HG03442 (cell line): ENCODE measurements around the gene MMP11.

ENCODE experiments used
- ATAC-seq: cut with Tn5 transposase; IDR thresholded peaks from one replicate; pipeline ENCODE4 v1.9.1; 2021; ENCODE audit warnings: mild to moderate bottlenecking, moderate library complexity; ENCODE audit not compliant: unreplicated experiment

MMP11 gene

GRCh38 chr22:23780146-23780748 is 7.6 kb downstream of the MMP11 start:
- no peak for ATAC-seq

GRCh38 chr22:23781065-23781464 is 8.4 kb downstream of the MMP11 start:
- no peak for ATAC-seq

- no peak for ATAC-seq
These were observed 9.0 kb downstream of the MMP11 start for GRCh38 chr22:23781511-23782183.

DNA sequence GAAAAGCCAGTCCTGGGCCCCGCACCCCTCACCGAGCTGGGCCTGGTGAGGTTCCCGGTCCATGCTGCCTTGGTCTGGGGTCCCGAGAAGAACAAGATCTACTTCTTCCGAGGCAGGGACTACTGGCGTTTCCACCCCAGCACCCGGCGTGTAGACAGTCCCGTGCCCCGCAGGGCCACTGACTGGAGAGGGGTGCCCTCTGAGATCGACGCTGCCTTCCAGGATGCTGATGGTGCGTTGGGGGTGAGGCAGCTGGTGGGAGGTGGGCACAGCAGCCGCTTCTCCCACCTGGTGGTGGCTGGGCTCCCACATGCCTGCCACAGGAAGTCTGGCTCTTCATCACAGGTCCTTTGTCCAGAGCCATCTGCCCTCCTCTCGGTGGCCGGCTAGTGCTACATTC is 9.6 kb downstream of the MMP11 start:
- no peak for ATAC-seq

- ATAC-seq, result no peak
These were observed 10.1 kb downstream of the MMP11 start for GRCh38 chr22:23782703-23783102.

- no peak for ATAC-seq
These were observed 10.9 kb downstream of the MMP11 start for GRCh38 chr22:23783265-23784150.

DNA sequence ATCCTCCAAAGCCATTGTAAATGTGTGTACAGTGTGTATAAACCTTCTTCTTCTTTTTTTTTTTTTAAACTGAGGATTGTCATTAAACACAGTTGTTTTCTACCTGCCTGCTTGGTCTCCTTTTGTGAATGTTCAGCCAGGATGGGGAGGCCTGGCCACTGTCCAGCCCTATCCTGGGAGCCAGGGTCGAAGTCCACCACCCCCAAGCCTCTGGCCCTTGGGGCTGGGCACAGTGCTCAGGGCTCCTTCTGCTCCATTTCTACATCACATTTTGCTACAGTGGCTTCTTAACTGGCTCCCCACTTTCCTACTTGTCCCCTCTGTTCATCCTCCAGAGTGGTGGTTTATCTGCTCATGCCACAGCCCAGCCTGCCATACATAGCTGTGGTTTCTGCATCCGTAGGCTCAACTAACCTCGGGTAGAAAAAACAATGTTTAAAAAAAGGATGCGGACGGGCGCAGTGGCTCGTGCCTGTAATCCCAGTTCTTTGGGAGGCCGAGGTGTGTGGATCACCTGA is 11.6 kb downstream of the MMP11 start:
- no peak for ATAC-seq

- ATAC-seq, result no peak
These were observed 13.6 kb downstream of the MMP11 start for GRCh38 chr22:23786261-23786710.

- peak; percentile 65 for ATAC-seq
These were observed 14.3 kb downstream of the MMP11 start, which contains the start of gene SMARCB1 for GRCh38 chr22:23786752-23787599. Gene SMARCB1 (plus strand): TSS chr22:23786966. CDS start chr22:23787170, 204 bp downstream.

- ATAC-seq, result no peak
These were observed 14.9 kb downstream of the MMP11 start for GRCh38 chr22:23787600-23787896.

GRCh38 chr22:23787910-23788309 is 15.3 kb downstream of the MMP11 start:
- no peak for ATAC-seq

DNA sequence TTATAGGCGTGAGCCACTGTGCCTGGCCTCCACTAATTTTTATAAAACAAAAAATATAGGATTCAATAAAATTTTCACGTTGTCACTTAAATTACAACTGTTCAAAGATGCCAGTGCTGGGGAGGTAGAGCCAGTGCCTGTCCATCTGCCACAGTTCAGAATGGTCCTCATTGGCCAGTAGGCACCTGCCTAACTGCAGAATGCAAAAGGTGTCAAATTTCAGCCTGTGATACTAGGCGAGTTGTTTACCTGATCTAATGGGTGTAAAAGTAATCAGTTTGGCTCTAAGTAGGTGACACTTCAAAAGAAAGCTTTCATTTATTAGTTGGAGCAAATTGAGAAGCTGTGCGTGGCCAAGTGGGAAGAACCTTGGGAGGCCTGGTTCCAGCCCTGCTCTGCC is 16.5 kb downstream of the MMP11 start:
- no peak for ATAC-seq

- no peak for ATAC-seq
These were observed 17.0 kb downstream of the MMP11 start for GRCh38 chr22:23789638-23790037.

DNA sequence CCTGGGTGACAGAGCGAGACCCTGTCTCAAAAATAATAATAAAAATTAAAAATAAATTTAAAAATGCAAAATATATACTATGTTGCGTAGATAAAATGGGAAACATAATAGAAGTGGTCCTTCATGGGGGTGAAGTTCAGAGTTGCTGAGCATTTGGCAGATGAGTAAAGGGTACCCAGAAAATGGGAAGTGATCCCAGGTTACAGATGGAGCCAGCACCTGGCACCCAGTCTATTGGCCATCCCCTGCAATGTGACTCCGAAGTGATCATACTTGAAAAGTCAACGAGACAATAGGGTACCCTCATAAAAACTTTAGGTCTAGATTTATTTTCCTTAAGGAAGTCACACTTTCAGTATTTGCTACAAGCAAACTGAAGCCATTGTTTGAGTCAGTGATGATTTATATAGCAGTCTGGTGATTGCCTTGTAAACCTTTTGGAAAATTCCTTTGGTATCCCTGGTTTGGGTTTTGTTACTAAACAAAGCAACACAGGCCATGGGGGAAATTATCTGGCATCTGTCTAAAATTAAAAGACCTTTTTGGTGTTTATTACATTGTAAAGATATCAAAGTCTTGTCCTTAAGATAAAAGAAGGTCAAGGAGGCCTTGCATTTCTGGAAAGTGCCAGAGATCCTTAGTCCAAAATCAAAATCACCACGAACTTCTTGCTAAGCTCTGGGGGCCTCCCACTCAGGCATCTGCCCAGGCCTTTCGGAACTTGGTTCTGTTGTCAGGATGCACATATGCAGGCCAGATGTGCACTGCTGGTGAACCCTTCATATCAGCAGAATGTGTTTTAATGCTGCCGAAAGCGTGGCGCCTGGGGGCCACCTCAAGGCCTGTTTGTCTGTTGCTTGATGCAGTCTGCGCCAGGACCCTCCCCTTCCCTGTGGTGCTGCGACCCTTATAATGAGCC is 18.4 kb downstream of the MMP11 start:
- ATAC-seq, result no peak

- no peak for ATAC-seq
These were observed 19.3 kb downstream of the MMP11 start for GRCh38 chr22:23791738-23792645.

DNA sequence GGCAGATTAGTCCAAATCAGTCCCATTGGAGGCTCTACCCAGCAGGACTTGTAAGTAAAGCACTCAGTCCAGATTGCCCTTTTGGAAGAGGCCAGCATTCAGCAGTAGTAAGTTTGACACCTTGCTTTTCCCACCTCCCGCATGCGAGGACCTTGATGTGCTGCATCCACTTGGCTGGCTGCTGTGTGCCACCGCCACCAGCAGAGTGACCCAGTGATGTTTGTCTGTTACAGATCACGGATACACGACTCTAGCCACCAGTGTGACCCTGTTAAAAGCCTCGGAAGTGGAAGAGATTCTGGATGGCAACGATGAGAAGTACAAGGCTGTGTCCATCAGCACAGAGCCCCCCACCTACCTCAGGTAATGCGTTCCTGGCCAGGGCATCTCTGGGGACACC is 20.7 kb downstream of the MMP11 start:
- ATAC-seq, result no peak

- no peak for ATAC-seq
These were observed 23.8 kb downstream of the MMP11 start for GRCh38 chr22:23796461-23796860.
